HG03558 (cell line): ENCODE results near the gene GPT2.
"Not testable (repeated sequence)": the region's sequence is repeated elsewhere in the genome, so short reads cannot be mapped to it uniquely, and the experiment has no call there.

ENCODE experiments used
- ATAC-seq: cut with Tn5 transposase; IDR thresholded peaks from one replicate; pipeline ENCODE4 v1.9.1; 2021; ENCODE audit warnings: moderate number of reproducible peaks; ENCODE audit not compliant: unreplicated experiment; ENCODE audit errors: extremely low read depth

GPT2 gene

DNA sequence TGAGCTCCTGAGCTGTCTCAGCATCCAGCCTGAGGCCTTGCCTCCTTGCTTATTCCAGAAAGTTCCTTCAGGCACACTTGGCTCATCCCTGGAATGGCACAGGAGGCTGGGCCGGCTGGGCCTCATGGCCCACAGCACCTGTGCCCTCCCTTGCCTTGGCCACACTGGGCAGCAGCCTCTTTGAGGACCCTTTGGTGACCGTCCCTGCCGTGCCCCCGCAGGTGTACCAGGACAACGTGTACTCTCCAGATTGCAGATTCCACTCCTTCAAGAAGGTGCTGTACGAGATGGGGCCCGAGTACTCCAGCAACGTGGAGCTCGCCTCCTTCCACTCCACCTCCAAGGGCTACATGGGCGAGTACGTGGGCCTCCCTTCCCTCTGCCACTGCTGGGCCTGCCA, 34.2 kb downstream of the GPT2 start:
- ATAC-seq: no peak

DNA sequence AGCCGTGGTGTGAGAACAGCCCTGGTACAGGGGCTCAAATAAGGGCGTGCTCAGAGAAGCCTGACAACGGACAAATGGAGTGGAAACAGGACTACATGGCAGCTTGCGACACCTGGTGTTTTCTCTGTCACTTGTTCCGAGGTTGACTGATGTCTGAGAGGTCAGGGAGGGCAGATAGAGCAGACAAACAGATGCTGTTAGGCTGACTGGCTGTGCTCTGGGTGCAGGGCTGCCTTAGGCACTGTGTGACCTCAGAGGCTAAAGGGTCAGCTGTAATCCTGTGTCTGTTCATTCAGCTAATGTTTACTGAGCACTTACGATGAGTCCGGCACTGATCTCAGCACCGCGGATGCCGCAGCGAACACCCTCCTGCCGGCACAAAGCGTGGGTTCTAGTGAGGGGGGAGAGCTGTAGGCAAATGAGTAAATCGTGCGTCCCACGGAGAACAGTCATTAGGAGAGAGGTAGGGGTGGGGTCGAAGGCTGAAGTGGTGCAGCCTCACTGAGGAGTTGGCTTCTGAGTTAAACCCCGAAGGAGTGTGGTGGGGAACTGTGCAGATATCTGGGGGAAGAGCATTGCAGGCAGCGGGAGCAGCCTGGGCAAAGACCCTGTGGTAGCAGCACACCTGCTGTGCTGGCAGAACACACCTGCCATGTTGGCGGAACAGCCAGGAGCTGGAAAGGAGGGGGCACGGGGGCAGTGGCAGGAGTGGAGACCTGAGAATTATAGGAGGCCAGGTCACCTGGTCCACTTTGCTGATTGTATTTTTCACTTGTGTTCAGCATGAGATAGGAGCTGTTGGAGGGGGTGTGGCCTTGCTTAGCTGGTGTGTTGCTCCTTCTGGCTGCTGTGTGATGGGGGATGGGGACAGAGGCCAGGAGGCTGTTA, 35.0 kb downstream of the GPT2 start:
- peak; percentile 79 for ATAC-seq

DNA sequence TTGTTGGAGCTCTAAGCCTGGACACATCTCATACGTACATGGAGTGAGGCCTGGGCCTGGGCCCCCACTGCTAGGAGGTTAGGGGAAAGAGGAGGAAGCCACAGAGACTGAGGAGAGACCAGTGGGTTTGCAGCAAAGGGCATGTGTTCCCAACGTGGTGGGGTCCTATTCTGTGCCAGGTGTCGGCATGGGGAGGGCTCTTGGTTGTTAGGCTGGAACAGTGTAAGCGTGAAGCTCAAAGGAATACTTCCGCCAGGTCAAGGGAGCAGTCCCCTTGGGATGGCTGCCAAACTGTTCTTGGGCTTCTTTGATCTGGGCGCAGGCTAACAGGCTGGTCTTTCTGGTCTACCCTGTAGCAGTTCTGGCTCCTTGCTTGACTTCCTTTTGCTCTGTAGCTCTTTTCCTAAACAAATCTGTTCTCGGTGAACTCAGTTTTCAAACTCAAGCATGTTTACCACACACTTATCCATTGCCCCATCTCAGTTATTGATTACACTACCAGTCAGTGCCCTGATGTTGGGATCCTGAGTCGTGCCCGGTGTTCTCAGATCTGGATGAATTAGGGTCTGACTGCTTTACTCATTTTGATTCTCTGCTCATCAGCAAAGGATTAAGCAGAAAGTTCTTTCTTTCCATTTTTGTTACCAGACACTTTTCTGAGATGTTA, 36.4 kb downstream of the GPT2 start:
- ATAC-seq: no peak

DNA sequence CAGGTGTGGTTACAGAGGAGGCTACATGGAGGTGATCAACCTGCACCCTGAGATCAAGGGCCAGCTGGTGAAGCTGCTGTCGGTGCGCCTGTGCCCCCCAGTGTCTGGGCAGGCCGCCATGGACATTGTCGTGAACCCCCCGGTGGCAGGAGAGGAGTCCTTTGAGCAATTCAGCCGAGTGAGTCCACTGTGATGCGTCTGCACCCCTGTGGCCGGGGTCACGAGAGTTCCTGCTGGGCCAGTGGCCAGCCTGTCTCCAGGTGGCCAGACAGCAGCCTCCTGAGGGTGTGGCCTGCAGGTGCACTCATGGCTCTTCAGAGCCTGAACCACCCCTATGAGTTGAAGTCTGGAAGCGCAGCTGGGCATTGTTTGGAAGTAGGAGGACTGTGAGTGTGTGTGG, 38.1 kb downstream of the GPT2 start:
- no peak for ATAC-seq

DNA sequence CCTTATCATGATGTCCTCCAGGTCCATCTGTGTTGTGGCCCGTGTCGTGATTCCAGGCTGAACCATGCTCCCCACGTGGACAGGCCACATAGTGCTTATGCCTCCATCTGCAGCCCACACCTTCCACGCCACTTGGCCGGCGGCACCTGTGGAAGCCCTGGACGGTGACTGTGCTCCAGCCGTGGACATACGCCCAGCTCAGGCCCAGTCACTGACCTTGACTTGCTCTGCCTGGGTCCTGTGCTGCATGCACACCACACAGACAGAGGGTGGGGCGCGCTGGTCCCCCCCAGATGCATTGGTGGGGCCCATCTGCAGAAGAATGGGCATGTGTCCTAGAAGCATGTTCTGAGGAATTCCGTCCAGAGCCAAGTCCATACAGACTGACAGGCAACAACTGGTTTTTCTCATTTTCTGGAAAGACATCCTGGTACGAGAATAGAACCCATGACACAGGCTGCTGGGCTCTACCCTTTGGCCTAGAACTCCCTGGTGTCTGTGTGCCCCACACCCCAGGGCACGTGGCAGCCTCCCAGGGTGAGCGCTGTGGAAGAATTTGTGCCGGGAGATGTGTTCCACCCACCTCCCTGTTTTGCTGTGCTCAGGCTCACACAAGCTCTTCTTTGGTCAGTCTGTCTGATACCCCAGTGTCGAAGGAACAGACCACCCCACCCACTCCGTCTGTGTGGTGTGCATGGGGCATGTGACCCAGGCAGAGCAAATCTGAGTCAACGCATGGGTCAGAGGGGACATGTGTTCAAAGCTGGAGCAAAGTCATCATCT, 39.5 kb downstream of the GPT2 start:
- ATAC-seq: no peak

DNA sequence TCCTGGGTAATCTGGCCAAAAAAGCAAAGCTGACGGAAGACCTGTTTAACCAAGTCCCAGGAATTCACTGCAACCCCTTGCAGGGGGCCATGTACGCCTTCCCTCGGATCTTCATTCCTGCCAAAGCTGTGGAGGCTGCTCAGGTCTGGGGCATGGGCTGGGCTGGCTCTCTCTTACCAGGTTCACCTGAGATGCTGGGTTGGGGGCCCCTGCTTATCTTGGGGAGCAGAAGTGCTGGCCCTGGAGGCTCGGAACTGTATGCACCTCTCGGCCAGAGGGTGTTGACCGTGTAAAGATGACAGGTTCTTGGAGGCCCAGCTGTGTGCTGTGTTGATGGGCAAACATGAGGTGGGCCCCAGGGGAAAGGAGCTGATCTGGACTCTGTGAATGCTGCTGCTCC, 40.2 kb downstream of the GPT2 start:
- ATAC-seq: no peak

DNA sequence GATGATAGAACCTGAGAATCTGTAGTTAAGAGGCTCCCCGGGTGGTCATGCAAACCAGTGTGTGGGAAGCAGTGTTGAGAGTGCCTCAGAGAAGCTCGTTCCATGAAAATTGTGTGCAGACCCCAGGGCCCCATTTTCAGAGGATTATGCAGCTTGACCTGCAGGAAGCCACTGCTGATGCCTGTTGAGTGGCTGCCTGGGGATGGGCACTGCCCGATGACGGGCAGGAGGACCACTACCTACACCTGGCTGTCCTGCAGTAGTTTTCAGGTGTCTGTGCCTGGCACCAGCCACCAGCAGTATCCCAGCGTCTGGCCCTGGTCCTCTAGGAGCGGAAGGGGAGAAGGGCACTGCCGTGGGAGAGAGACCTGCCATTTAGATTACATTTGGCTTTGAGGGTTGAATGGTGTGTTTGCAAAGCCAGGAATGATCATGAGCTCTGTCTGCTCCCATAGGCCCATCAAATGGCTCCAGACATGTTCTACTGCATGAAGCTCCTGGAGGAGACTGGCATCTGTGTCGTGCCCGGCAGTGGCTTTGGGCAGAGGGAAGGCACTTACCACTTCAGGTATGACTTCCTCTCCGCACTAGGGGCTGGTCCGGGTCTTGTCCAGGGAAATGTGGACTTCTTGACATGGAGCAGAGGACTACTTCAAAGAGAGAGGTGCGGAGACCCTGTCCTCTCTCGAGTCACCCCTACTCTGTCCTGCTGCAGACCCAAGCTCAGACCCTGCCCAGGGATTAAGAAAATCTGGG, 42.5 kb downstream of the GPT2 start:
- no peak for ATAC-seq

DNA sequence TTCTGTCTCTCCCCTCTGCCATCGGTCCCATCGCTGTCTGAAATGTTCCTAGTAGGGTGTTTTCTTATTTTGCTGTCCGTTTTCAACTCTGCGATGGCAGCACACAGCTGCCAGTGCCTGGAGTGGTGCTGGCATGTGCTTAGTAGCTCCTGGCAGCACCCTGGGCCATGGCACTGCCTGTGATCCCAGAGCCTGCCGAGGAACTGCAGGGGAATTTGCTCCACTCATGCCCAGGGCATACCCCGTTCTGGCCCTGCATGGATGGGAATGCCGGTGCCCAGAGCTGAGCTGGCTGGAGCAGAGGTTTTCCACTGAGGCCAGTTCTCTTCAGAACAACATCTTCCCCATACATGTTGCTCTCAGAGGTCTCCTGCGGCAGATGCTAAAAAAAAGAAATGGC, 43.1 kb downstream of the GPT2 start:
- ATAC-seq: no peak

DNA sequence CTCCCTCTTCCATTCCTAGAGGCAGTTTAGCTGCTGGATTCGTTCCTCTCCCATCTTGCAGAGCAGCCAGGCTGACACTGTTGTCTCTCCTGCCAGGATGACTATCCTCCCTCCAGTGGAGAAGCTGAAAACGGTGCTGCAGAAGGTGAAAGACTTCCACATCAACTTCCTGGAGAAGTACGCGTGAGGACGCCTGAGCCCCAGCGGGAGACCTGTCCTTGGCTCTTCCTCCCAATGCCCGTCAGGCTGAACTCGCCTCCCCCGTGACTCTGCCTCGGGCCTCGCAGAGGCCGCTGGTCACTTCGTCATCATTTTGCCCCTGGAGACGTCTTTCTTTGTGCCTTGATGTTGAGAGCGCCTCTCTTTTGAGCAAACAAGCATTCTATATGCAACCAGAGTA, 44.6 kb downstream of the GPT2 start:
- ATAC-seq: no peak

DNA sequence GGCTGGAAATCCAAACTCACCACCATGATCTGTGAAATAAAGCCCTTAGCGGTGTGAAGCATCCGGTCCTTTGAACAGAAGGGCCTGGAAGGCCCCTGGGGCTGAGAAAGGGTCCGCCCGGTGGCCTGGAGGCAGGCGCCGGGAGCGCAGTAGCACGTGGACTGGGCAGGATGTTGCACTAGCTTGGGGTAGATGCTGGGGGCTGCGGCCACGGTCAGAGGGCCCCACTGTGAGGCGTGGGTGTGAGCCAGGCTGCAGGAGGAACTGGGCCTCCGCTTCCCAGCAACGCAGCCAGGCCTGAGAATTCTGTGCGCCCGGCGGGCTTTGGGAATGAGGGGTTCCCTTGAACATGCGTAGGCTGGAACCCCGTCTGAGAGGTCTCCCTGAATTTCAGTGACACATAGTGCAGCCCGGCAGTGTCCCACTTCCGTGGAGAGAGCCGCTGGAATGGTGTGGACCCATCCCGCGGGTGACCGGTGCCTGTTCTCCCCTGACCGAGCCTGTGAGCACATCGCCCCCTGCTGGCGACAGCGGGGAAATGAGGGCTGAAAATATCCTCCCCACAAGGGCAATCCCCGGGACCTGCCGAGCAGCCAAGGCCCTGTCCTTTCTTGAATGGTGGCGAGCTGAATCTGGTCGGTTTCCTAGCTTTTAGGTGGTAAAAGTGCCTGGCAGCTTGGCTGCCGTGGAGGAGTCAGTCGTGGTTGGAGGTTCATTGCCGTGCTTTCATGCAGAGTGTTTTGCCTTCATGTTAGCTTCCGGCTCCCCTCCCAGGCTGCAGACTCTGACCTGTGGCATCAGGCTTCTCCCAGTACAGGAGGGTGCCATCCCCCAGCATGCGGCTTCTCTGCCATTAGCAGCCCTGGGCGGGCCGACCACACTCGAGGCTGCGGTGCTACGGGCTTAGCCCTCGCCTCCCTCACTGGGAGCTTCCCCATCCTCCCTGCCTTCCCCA, 45.5 kb downstream of the GPT2 start:
- no peak for ATAC-seq

DNA sequence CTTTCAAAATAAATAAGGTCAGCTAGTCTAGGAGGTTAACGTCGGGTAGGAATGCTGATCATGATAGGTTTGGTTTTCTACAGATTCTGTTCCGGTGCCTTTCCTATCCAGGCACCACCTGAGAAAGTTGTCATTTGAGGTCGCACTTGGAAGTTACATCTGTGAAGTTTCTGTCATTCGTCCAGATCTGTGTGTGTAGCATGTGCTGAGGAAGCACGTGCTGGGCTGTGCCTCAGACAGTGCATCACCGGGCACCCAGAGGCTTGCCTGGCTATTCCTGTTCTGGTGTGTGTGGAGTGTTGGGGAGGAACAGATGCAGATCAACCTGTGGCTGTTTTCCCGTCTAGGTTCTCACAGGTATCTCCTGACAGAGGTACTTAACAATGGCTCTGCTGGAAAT, 46.7 kb downstream of the GPT2 start:
- ATAC-seq: no peak

DNA sequence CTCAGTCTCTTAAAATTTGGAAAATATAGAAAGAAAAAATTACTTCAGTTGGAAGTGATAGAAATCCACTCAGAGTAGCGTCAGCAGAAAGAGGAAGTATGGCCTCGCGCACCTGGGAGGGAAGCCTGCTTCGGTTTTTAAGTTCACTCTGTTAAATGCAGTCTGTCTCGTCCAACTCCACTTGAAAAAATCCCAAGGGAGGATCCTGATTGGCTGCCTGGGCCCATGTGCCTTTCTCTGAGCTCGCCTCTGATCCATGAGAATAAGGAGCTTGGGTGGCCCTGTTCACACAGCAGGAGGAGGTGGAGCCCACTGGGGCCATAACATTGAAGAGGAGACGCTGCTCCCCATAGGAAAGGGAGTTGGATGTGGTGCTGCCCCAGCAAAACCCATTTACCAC, 48.6 kb downstream of the GPT2 start:
- no peak for ATAC-seq

DNA sequence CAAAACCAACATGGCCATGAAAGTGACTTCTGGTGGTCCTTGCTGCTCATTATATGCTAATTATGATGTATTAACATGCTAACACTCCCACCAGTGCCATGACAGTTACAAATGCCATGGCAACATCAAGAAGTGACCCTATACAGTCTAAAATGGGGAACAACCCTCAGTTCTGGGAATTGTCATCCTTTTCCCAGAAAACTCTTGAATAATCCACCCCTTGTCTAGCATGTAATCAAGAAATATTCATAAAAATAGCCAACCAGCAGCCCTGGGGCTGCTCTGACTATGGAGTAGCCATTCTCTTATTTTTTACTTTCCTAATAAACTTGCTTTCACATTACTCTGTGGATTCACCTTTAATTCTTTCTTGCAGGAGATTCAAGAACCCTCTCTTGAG, 53.4 kb downstream of the GPT2 start:
- no peak for ATAC-seq

DNA sequence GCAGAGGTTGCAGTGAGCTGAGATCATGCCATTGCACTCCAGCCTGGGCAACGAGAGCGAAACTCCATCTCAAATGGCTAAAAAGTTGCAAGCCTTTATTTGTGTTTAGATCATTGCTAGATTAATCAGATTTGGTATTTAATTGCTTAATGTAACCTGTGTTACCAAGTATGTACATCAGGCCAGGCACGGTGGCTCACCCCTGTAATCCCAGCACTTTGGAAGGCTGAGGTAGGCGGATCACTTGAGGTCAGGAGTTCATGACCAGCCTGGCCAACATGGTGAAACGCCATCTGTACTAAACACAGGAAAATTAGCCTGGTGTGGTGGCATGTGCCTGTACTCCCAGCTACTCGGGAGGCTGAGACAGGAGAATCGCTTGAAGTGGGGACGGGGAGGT, 60.6 kb downstream of the GPT2 start:
- not testable (repeated sequence) for ATAC-seq

DNA sequence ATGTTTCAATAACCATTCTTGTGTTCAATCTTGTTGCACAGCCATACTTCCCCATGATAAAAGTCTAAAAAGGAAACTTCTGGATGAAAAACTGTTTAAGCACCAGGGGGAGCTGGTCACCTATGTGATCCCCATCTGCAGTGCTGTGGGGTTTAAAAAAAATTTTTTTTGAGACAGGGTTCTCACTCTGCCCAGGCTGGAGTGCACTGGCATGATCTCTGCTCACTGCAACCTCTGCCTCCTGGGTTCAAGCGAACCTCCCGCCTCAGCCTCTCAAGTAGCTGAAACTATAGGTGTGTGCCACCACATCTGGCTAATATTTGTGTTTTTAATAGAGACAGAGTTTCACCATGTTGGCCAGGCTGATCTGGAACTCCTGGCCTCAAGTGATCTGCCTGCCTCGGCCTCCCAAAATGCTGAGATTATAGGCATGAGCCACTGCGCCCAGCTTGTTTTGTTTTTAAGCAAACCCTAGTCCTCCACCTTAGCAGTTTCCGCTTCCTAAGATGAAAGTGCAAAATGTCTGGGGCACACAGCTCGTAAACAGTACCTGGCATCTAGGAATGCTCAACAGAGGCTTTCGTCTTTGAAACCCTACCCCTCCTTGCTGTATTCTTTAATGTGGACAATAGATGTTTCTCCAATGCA, 63.9 kb downstream of the GPT2 start:
- ATAC-seq: no peak

DNA sequence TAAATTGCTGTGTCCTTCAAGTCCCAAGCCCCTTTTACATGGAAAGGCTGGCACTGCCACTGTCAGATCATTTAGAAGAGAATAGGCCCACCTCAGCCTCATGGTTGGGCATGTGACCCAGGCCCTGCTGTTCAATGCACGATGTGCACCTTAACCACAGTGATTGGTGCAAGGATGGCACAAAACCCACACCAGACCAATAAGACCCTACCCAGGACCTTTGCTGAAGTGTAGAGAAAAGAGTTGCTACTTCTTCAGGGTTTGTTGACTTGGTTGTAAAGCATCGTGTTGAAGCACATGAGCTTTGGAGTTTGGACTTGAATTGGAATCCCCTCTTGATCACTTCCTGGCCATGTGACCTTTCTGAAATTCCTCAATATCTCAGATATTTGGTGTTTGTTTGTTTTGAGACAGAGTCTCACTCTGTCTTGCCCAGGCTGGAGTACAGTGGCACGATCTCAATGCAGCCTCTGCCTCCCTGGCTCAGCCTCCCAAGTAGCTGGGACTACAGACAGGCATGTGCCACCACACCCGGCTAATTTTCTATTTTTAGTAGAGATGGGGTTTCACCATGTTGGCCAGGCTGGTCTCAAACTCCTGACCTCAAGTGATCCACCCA, 64.5 kb downstream of the GPT2 start:
- no peak for ATAC-seq

DNA sequence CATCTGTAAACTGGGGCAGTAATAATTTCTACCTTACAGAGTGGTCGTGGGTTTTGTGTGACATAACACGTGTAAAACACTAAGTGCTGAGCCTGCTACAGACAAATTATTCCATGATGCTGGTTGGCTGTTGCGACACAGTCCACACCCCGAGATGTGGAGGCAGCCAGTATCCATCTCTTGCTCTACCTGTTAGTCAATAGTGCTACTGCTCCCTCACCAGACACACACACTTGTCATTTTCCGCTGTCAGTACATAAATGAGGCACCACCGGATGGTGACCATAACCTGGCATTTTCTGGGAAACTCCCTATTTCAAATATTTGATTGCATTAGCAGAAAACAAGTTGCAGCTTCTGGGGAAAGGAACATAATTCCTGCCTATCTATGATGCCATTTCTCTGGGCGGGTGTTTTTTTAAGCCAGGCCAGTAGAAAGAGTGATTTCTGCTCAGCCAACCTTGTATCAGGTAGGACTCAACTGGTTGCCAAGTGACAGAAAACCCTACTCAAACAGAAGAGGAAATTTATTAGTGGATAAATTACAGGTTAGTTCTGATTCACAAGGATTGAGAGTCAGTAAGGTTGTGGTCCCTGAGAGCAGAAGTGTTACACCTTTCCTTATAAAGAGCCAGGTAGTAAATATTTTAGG, 65.2 kb downstream of the GPT2 start:
- ATAC-seq: no peak

DNA sequence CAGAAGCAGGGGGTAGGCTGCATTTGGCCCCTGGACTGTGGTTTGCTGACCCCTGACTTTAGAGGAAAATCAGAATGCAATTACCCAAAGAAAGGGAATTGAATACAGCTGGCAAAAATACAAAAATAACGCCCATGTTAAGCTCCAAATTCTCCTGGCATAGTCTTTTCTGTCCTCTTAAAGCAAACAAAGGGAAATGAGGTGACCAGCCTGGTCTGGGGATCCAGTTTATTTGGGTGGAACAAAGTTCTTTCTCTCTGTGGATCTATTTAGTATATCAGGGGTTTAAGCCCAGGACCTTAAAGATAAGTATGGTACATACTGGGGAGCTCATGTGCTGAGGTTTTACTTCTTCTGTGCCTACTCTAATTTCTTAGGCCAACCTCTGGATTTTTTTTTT, 65.8 kb downstream of the GPT2 start:
- no peak for ATAC-seq
